GM18520 (cell line): ENCODE measurements around the gene TLCD2.
"Not testable (repeated sequence)": the region's sequence is repeated elsewhere in the genome, so short reads cannot be mapped to it uniquely, and the experiment has no call there.

Experiments used
- ATAC-seq: cut with Tn5 transposase; IDR thresholded peaks from one replicate; pipeline ENCODE4 v1.9.1; 2021; ENCODE audit not compliant: unreplicated experiment

The TLCD2 gene

GRCh38 chr17:1695365-1695764 is 14.8 kb downstream of the TLCD2 start:
- ATAC-seq = no peak

DNA sequence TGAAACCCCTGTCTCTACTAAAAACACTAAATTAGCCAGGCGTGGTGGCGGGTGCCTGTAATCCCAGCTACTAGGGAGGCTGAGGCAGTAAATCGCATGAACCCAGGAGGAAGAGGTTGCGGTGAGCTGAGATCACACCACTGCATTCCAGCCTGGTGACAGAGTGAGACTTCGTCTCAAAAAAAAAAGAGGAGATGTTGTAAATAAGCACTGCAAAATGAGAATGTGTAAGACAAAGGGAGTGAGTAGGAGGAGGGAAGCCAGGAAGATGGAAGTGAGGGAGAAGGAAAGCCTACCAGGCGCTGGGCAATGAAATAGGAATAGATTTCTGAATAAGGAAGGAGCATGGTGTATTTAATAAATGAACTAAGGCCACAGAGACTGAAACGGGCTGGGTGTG is 16.8 kb downstream of the TLCD2 start:
- no peak for ATAC-seq

DNA sequence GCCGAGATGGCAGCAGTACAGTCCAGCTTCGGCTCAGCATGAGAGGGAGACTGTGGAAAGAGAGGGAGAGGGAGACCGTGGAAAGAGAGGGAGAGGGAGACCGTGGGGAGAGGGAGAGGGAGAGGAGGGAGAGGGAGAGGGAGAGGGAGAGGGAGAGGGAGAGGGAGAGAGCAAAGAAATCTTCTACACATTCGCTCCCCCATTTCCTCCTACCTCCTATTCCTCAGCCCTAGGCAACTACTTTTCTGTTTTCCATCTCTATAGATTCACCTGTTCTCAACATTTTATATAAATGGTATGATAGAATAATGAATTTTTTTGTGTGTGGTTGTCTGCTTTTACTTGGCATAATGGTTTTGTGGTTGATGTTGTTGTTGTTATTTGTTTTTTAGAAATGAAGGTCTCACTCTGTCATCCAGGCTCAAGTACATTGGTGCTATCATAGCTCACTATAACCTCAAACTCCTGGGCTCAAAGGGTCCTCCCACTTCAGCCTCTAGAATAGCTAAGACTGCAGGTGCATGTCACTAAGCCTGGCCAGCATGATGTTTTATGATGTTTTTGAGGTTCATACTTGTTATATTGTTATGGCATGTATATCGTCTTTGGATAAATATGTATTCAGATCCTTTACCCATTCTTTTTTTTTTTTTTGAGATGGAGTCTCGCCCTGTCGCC is 19.5 kb downstream of the TLCD2 start:
- ATAC-seq = no peak

GRCh38 chr17:1688405-1688804 is 21.8 kb downstream of the TLCD2 start:
- not testable (repeated sequence) for ATAC-seq

- ATAC-seq = no peak
Observed at GRCh38 chr17:1686086-1686485, 24.1 kb downstream of the TLCD2 start.

GRCh38 chr17:1684378-1685189 is 25.6 kb downstream of the TLCD2 start, which contains the start of gene PRPF8:
PRPF8 (minus strand) TSS chr17:1684867; CDS start chr17:1684571, 296 bp downstream.
- peak; percentile 97 for ATAC-seq

DNA sequence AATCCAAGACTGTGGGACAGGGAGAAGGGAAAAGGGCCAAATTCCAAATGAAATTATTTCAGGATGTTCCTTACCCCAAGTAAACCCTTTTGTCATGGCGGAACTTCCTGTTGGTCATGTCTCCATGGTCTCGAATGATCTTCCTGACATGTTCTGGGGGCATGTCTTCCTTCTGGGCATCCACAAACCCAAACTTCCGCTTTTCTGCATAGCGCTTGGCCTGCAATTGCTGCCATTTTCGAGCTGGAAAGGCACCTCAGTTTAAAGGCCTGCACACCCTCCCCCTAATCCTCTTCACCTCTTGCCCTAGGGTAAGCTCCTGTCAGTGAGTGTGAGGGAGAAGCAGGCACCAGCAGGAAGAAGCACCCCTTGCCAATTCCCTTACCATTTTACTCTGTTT is 26.7 kb downstream of the TLCD2 start:
- no peak for ATAC-seq

DNA sequence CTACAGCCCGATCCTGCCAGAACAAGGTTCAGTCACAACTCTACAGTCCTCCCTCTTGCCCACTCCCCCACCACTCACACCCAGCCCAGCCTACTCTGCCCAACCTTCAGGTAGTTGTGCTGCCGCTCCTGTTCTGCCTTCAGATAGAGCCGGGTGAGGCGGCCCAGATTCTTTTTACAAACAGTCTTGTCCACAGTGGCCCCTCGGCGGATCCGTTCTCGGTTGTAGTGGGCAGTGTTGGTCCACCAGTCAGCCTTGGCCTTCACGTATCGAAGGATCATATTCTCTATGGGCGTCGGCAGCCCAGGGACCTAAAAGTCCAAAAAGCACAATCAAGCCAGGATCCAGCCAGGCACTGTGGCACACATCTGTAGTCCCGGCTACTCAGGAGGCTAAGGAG is 33.8 kb downstream of the TLCD2 start:
- ATAC-seq = no peak

DNA sequence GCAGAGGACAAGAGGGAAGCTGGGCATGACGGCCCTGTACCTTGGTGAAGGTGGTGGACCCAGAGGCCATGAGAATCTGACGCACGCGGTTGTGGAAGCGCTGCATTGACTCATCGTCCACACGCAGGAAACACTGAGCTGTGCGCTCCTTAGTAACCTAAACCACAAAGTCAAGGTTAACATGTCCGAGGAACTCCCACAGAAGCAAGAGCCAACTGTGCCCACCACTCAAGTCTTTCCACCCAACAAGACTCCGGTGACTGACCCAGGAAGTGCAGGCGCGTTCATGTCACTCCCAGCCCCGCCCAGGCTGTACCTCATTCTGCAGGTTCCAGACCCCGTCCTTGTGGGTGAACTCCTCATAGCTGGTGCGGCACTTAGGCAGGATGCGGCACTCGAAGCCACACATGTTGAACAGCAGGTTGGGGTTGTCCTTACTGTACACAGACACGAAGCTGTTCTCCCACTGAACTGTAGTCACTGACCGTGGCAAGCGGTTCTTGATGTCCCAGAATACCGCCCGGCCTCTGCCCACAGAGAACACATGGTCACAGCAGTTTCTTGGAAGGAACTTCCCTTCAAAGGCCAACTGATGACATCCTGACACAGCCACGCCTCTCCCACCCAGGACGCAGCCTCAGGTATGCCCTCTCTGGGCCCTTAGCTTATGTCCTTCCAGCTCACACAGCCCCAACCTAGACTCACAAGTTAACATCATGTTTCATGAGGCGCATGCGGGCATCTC is 37.0 kb downstream of the TLCD2 start:
- ATAC-seq = no peak

GRCh38 chr17:1663934-1664333 is 46.2 kb downstream of the TLCD2 start:
- ATAC-seq = not testable (repeated sequence)

- ATAC-seq = no peak
Observed at GRCh38 chr17:1661045-1661444, 49.1 kb downstream of the TLCD2 start.

- no peak for ATAC-seq
Observed at GRCh38 chr17:1658100-1658499, 52.1 kb downstream of the TLCD2 start.

DNA sequence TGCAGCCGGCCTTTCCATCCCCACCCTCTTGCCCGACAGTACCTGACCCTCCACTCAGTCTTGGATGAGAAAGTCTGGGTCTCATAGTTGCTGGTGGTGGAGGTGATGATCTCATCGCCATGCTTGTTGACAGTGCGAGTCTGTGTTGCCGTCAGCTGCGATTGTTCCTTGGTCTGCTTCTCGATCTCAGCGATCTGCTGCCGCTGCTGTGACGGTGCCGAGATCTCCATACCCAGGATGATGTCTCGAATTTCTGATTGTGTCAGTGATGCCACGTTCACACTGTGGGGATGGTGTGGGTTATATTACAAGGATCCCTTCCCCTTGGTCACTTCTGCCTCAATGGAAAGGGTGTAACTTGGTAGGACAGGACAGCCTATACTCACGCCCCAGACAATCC is 56.4 kb downstream of the TLCD2 start:
- ATAC-seq = no peak

DNA sequence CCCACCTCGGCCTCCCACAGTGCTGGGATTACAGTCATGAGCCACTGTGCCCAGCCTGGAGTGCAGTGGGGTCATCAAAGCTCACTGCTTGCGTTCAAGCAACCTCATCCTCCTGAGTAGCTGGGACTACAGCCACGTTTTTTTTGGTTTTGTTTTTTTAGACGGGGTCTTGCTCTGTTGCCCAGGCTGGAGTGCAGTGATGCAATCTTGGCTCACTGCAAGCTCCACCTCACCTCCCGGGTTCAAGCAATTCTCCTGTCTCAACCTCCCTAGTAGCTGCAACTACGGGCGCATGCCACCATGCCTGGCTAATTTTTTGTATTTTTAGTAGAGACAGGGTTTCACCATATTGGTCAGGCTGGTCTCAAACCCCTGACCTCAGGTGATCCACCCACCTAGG is 57.4 kb downstream of the TLCD2 start:
- ATAC-seq = not testable (repeated sequence)
